ENCODE results near the gene SNX25. TPM values are rescaled to one million over a fixed set of nuclear protein-coding genes. Genes with fewer than 3 reads are reported as not detected.

The SNX25 gene
- total RNA-seq, 2 donors from 2014 or later: 13.3 to 30.6 TPM

- intact Hi-C loops (cut with DNase I): no loop called here
- no peak overlapping the region for H3K27ac ChIP-seq
Observed at GRCh38 chr4:185282968-185283367, 73.6 kb downstream of the SNX25 start.

DNA sequence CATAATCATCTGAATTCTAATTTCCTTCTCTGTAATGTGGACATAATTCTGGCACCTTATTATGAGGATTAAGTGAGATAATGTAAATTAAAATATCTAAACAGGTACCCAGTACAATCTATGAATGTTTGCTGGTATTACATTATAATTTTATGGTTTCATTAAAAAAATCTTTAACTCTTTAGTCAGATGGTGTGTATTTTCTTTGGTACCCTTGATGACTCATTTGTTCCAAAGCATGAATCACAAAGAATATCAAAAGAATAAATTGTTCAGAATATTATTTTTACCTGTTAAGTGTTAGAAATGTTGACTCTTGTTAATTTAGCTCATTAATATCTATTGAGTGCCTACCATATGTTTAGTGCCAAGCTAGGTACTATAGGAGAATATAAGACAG, 74.3 kb downstream of the SNX25 start:
- H3K4me3 ChIP-seq: no peak overlapping the region
- no peaks in the 10 kb centered on the region for H3K9me3 ChIP-seq
- no peaks in the 10 kb centered on the region for H3K4me1 ChIP-seq
- H3K27ac ChIP-seq: no peak overlapping the region
- no peak for DNase-seq
- intact Hi-C loops (cut with DNase I): no loop called here
- TF ChIP-seq, protein P1, sequence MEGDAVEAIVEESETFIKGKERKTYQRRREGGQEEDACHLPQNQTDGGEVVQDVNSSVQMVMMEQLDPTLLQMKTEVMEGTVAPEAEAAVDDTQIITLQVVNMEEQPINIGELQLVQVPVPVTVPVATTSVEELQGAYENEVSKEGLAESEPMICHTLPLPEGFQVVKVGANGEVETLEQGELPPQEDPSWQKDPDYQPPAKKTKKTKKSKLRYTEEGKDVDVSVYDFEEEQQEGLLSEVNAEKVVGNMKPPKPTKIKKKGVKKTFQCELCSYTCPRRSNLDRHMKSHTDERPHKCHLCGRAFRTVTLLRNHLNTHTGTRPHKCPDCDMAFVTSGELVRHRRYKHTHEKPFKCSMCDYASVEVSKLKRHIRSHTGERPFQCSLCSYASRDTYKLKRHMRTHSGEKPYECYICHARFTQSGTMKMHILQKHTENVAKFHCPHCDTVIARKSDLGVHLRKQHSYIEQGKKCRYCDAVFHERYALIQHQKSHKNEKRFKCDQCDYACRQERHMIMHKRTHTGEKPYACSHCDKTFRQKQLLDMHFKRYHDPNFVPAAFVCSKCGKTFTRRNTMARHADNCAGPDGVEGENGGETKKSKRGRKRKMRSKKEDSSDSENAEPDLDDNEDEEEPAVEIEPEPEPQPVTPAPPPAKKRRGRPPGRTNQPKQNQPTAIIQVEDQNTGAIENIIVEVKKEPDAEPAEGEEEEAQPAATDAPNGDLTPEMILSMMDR (IDR thresholded peaks at IDR 0.05): no peak
- no peak overlapping the region for H3K9ac ChIP-seq (ENCODE audit: low read depth in 2 of 2, low read length in 2 of 2)
- H3K36me3 ChIP-seq: no peaks in the 10 kb centered on the region
- no peaks in the 10 kb centered on the region for H3K27me3 ChIP-seq

More at GRCh38 chr4:185282968-185283367, 73.6 kb downstream of the SNX25 start:
- no peaks in the 10 kb centered on the region for H3K27me3 ChIP-seq
- TF ChIP-seq, protein P1 (IDR thresholded peaks at IDR 0.05): no peak
- DNase-seq: no peak
- no peak overlapping the region for H3K9ac ChIP-seq (ENCODE audit: low read depth in 2 of 2, low read length in 2 of 2)
- no peak overlapping the region for H3K4me3 ChIP-seq
- H3K36me3 ChIP-seq: no peaks in the 10 kb centered on the region
- H3K9me3 ChIP-seq: no peaks in the 10 kb centered on the region
- no peaks in the 10 kb centered on the region for H3K4me1 ChIP-seq

DNA sequence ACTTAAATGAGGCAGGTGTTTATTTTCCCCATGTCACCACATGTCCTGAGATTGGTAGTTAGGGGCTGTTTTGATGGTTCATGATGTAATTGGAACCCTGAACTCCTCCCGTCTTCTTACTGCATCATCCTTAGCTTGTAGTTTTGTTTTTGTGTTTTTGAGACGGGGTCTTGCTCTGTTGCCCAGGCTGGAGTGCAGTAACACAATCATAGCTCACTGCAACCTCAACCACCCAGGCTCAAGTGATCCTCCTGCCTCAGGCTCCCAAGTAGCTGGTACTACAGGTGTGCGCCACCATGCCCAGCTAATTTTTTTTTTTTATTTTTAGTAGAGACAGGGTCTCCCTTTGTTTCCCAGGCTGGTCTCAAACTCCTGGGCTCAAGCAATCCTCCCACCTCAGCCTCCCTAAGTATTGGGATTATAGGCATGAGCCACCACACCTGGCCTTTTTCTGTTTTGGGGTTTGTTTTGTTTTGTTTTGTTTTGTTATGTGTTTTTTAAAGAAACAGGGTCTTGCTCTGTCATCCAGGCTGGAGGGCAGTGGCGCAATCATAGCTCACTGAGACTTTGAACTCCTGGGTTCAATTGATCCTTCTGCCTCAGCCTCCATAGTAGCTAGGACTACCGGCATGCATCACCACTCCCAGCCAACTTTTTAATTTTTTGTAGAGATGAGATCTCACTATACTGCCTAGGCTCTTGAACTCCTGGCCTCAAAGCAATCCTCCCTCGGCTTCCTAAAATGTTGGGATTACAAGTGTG, 76.4 kb downstream of the SNX25 start:
- Histone ChIP-seq H3K4me1 (no peaks in the 10 kb centered on the region), H3K9ac (ENCODE audit: low read depth in 2 of 2, low read length in 2 of 2) (no peak overlapping the region), H3K27me3 (no peaks in the 10 kb centered on the region), H3K36me3 (no peaks in the 10 kb centered on the region), H3K4me3 (no peak overlapping the region), H3K9me3 (no peaks in the 10 kb centered on the region), H3K27ac (no peak overlapping the region)
- DNase-seq: no peak
- TF ChIP-seq, protein P1 (IDR thresholded peaks at IDR 0.05): no peak
- intact Hi-C loops (cut with DNase I): no loop called here

GRCh38 chr4:185286571-185286970, 77.2 kb downstream of the SNX25 start:
- intact Hi-C loops (cut with DNase I): no loop called here
- no peak overlapping the region for H3K9ac ChIP-seq (ENCODE audit: low read depth in 2 of 2, low read length in 2 of 2)
- TF ChIP-seq, protein P1 (IDR thresholded peaks at IDR 0.05): no peak
- no peaks in the 10 kb centered on the region for H3K36me3 ChIP-seq
- H3K27me3 ChIP-seq: no peaks in the 10 kb centered on the region
- DNase-seq: no peak
- no peaks in the 10 kb centered on the region for H3K9me3 ChIP-seq
- H3K4me3 ChIP-seq: no peak overlapping the region
- H3K27ac ChIP-seq: no peak overlapping the region
- H3K4me1 ChIP-seq: no peaks in the 10 kb centered on the region

- intact Hi-C loops (cut with DNase I): no loop called here
- Histone ChIP-seq H3K4me1 (no peaks in the 10 kb centered on the region), H3K9me3 (no peaks in the 10 kb centered on the region), H3K4me3 (no peak overlapping the region), H3K27ac (no peak overlapping the region), H3K36me3 (no peaks in the 10 kb centered on the region), H3K27me3 (no peaks in the 10 kb centered on the region), H3K9ac (ENCODE audit: low read depth in 2 of 2, low read length in 2 of 2) (no peak overlapping the region)
- TF ChIP-seq, protein P1 (IDR thresholded peaks at IDR 0.05): no peak
- DNase-seq: no peak
Observed at GRCh38 chr4:185287031-185287430, 77.6 kb downstream of the SNX25 start.

All from colonic mucosa (tissue), 4 donors.